ENCODE data around the gene SYN1.

GRCh38 chrX:47574547-47575301 lies 44.9 kb downstream of the SYN1 start:
- TF ChIP-seq POLR2A (IDR thresholded peaks at IDR 0.05) (no peak), CTCF (IDR thresholded peaks at IDR 0.05) (no peak), EP300 (IDR thresholded peaks at IDR 0.05) (no peak), POLR2AphosphoS5 (IDR thresholded peaks at IDR 0.05) (no peak)
